Transverse colon (tissue), 3 donors: ENCODE data around the gene ASXL2.

ENCODE experiments used
- POLR2A ChIP-seq: fragments of 450-650 bp; IDR thresholded peaks from one replicate; pipeline ENCODE4 v1.6.1; 2016; ENCODE audit warnings: antibody characterized with exemption, mild to moderate bottlenecking, moderate library complexity
- TF ChIP-seq, protein P1 (sequence below), 5 experiments: fragments of 200-600 bp in 3 of 5; fragments of 450-650 bp in 2 of 5; sonication (generic) in 3 of 5; IDR thresholded peaks; 1 replicate in 2 of 5; 2 replicates in 3 of 5; pipeline ENCODE4 v1.5.1; 2016 to 2017; ENCODE audit warnings: antibody characterized with exemption in 5 of 5, inconsistent platforms in 3 of 5, mild to moderate bottlenecking in 2 of 5, moderate library complexity in 1 of 5

DNA sequence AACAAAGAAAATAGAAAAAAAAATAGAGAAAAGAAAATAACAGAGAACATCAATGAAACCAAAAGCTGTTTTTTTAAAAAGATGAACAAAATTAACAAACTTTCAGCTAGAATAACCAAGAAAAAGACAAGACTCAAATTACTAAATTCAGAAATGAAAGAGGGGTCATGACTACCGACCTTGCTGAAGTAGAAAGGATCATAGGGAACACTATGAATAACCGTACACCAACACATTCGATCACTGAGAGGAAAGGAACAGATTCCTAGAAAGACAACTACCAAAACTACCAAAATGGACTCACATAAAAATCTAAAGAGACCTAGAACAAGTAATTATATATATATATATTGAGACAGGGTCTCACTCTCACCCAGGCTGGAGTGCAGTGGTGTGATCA, 167.5 kb downstream of the ASXL2 start:
- TF ChIP-seq POLR2A: no peak
- TF ChIP-seq, protein P1, sequence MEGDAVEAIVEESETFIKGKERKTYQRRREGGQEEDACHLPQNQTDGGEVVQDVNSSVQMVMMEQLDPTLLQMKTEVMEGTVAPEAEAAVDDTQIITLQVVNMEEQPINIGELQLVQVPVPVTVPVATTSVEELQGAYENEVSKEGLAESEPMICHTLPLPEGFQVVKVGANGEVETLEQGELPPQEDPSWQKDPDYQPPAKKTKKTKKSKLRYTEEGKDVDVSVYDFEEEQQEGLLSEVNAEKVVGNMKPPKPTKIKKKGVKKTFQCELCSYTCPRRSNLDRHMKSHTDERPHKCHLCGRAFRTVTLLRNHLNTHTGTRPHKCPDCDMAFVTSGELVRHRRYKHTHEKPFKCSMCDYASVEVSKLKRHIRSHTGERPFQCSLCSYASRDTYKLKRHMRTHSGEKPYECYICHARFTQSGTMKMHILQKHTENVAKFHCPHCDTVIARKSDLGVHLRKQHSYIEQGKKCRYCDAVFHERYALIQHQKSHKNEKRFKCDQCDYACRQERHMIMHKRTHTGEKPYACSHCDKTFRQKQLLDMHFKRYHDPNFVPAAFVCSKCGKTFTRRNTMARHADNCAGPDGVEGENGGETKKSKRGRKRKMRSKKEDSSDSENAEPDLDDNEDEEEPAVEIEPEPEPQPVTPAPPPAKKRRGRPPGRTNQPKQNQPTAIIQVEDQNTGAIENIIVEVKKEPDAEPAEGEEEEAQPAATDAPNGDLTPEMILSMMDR (IDR thresholded peaks at IDR 0.05): no peak
